CD4-positive, alpha-beta T cell treated with Interleukin-15 for 4 hours (primary cell): Measurements from ENCODE around the gene SRPRA.
"Not testable (repeated sequence)": the region's sequence is repeated elsewhere in the genome, so short reads cannot be mapped to it uniquely, and the experiment has no call there.

Experiments
- DNase-seq: peaks from one replicate; pipeline ENCODE4 v3.0.0-alpha.2; 2020; ENCODE audit warnings: low spot score

Gene SRPRA

GRCh38 chr11:126268708-126269579 is at the start of gene SRPRA, which contains the start of gene FOXRED1:
TSS of gene SRPRA (minus strand) at chr11:126268895. CDS start at chr11:126268804, 91 bp downstream.
TSS of gene FOXRED1 (plus strand) at chr11:126269154. CDS start at chr11:126269207, 53 bp downstream.
- peak; percentile 99 for DNase-seq

GRCh38 chr11:126317756-126318573 is 49.3 kb upstream of the SRPRA start:
- DNase-seq = no peak

DNA sequence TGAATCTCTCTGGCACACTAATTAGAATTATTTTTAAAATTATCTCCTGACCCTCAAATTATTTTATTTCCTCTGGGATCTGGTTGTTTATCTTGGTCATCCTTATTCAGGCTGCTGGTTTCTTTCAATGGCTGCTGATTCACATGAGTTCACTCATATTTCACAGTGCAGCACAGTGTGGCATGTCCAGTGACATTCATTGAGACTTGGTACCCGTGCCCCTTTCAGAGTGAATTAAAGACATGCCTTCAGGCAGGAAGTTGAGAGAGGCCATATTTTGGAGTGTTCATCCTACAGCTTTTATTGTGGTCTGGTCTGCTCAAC is 48.7 kb upstream of the SRPRA start:
- no peak for DNase-seq

- no peak for DNase-seq
These were observed 45.1 kb upstream of the SRPRA start for GRCh38 chr11:126313826-126314225.

- no peak for DNase-seq
These were observed 44.3 kb upstream of the SRPRA start for GRCh38 chr11:126312961-126313360.

- DNase-seq = no peak
These were observed 43.0 kb upstream of the SRPRA start for GRCh38 chr11:126311401-126312291.

- DNase-seq = no peak
These were observed 42.3 kb upstream of the SRPRA start for GRCh38 chr11:126310992-126311310.

GRCh38 chr11:126310200-126310991 is 41.7 kb upstream of the SRPRA start:
- DNase-seq = peak; percentile 64

GRCh38 chr11:126308771-126309170 is 40.1 kb upstream of the SRPRA start:
- DNase-seq = not testable (repeated sequence)

- DNase-seq = no peak
These were observed 39.6 kb upstream of the SRPRA start for GRCh38 chr11:126308271-126308671.

- DNase-seq = no peak
These were observed 39.0 kb upstream of the SRPRA start for GRCh38 chr11:126307706-126308105.

DNA sequence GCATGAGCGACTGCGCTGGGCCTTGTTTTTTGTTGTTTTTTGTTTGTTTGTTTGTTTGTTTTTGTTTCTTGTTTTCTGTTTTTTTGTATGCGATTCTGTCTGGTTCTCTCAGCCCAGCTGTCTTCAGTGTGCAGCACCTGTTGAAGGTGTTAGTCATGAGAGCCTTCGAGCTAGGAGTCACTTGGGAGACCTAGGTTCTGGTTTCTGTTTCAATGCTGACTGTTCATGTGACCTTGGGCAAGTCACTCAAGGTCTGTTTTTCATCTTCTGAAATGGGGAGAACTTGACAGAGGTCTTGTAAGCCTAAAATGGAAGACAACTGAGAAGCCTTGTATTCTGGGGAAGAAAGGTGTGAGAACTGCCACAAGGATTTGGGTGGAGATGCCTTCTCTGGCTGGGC is 37.0 kb upstream of the SRPRA start:
- no peak for DNase-seq

DNA sequence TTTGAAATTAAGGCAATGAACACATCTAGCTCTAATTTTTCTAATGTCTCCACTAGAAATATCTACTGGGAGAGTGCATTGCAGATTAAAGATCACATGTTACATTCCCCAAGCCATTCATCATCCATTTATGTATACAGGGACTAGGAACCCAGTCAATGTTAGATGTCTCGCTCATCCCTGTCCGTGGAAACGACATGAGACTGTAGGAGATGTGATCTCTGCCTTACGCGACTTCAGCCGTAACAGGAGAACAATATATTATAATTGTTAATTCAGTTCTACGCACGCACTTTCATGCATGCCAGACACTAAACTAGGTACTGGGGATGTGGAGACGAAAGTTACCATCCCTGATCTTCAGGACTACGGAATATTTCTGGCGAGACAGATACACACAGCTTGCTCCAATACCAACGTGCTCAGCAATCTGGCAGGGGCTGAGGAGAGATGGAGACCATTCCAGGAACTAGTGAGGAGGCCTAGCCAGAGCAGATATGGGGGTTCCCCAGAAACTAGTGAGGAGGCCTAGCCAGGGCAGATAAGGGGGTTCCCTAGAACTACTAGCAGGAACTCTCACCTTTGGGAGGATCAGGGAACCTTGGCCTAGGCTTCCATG is 35.9 kb upstream of the SRPRA start:
- no peak for DNase-seq

DNA sequence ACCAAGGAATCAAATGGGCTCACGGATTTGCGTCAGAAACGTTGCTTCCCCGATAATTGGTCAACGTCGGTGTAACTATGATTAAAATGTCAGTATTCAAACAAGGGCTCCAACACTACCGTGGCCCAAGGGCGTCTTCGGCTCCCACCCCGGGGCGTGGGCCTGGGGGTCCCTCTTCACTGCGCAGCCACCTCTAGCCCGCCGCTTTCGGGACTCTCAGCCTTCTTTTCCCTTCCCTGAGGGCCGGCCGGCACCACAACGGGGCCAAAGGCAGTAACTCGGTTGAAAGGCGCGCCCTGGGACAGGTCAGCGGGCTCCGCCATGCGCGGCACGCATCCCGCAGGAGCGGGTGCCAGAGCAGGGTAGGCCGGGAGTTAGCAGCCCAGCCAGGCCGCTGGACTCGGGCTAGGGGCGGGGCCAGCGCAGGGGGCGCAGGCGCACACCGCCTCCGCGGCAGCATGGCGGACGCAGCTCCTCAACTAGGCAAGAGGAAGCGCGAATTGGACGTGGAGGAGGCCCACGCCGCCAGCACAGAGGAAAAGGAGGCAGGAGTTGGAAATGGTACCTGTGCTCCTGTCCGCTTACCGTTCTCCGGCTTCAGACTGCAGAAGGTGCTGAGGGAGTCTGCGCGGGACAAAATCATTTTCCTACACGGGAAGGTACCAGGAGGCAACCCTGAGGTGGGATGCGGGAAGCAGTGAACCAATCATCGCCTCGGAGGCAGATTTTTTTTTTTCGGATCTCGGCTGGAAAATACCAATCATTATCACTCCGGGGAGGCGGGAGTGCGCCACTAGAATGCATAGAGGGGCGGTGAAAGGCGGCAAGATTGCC is 35.1 kb upstream of the SRPRA start, which contains the start of gene DCPS:
Gene DCPS (plus strand): TSS at position 438 of the 834 bp plus-strand sequence. CDS start 21 bp downstream, at position 459.
- DNase-seq = peak; percentile 86

DNA sequence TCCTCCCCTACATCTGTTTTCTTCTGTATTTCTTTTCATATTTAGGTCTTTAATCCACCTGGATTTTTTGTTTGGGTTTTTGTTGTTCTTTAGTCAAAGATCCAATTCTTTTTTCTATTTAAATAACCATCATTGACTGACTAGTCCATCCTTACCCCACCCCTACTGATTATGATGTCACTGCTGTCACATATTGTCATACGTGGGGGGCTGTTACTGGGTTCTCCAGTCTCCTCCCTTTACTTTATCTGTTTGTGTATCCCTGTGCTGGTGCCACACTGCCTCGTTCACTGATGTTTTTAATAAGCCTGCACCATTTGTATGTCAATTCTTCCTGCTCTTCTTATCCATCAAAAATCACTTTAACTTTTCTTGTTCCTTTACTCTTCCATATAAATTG is 28.3 kb upstream of the SRPRA start:
- no peak for DNase-seq

DNA sequence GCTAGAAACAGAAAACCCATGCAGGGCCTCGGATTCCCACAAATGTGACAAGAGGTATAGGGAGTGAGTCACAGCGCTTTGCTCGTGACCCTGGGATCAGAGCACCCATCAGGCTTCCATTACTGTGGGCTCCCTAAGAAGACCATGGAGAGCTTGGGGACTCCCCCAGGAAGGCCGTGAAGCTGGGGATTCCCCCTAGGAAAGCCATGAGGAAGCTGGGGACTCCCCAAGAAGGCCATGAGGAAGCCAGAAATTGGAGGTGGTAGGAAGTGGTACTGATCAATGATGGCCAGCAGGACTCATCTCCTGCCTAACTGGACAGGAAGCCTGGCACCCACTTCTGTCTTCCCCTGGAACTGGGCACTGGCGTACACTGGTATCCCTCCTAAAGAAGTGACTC is 25.0 kb upstream of the SRPRA start:
- no peak for DNase-seq

DNA sequence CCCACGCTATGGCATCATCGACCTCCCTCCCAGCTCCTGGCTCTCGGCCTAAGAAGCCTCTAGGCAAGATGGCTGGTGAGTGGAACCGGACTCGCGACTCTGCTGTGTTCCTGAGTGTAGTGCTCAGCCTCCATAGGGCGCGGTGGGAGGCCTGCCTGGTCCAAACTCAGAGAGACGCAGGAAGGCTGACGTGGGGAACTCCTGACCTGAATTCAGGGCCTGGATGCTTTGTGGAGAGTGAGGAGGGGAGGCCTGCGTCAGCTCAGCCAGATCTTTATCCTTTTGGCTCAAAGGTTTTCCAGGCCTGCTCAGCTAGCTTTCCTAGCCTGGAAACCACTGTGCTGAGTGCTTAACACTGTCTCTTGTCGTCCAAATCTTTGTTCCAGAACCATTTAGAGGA is 22.2 kb upstream of the SRPRA start:
- DNase-seq = no peak

DNA sequence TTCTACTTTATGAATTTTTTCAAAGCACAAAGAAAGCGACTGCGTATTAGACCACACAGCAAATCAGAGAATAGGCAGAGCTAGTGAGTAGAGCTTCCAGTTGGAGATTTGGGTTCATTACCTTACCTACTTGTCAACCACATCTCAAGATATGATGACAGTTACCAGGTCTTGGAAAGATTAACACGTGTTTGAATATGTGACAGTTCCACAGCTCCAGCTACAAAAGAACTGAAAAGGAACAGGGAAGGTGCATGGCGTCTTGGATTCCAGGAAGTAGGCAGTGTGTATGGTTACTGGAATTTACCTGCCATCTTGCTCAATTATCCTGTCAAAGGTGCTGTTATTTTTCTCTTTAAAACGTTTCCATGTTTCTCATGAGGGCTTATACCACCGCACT is 19.5 kb upstream of the SRPRA start:
- no peak for DNase-seq

GRCh38 chr11:126284829-126285228 is 16.1 kb upstream of the SRPRA start:
- peak; percentile 89 for DNase-seq
